ENCODE data around the gene STOX2.

Gene STOX2

GRCh38 chr4:184064877-184065276 is 159.8 kb downstream of the STOX2 start:
- TF ChIP-seq, protein P1, sequence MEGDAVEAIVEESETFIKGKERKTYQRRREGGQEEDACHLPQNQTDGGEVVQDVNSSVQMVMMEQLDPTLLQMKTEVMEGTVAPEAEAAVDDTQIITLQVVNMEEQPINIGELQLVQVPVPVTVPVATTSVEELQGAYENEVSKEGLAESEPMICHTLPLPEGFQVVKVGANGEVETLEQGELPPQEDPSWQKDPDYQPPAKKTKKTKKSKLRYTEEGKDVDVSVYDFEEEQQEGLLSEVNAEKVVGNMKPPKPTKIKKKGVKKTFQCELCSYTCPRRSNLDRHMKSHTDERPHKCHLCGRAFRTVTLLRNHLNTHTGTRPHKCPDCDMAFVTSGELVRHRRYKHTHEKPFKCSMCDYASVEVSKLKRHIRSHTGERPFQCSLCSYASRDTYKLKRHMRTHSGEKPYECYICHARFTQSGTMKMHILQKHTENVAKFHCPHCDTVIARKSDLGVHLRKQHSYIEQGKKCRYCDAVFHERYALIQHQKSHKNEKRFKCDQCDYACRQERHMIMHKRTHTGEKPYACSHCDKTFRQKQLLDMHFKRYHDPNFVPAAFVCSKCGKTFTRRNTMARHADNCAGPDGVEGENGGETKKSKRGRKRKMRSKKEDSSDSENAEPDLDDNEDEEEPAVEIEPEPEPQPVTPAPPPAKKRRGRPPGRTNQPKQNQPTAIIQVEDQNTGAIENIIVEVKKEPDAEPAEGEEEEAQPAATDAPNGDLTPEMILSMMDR (IDR thresholded peaks at IDR 0.05; ENCODE audit: control insufficient read depth, insufficient read depth, low read depth, low read length, missing control alignments): no peak

GRCh38 chr4:184066584-184067300 is 161.6 kb downstream of the STOX2 start:
- DNase-seq (ENCODE audit: low read depth): no peak

More at GRCh38 chr4:184064877-184065276, 159.8 kb downstream of the STOX2 start:
- H3K4me3 ChIP-seq (ENCODE audit: control insufficient read depth, low read depth, low read length): no peak overlapping the region
- DNase-seq (ENCODE audit: low read depth): no peak

GRCh38 chr4:184067931-184068554 is 162.9 kb downstream of the STOX2 start:
- H3K4me3 ChIP-seq (ENCODE audit: control insufficient read depth, low read depth, low read length): no peak overlapping the region
- no peak for DNase-seq (ENCODE audit: low read depth)
- TF ChIP-seq, protein P1 (IDR thresholded peaks at IDR 0.05; ENCODE audit: control insufficient read depth, insufficient read depth, low read depth, low read length, missing control alignments): no peak

More at GRCh38 chr4:184066584-184067300, 161.6 kb downstream of the STOX2 start:
- H3K4me3 ChIP-seq (ENCODE audit: control insufficient read depth, low read depth, low read length): no peak overlapping the region
- TF ChIP-seq, protein P1 (IDR thresholded peaks at IDR 0.05; ENCODE audit: control insufficient read depth, insufficient read depth, low read depth, low read length, missing control alignments): no peak
